Vagina (tissue), 2 donors: ENCODE results near the gene SAMD4A.

Experiments
- POLR2A ChIP-seq, 2 donors: fragments of 450-650 bp; IDR thresholded peaks; one replicate each; pipeline ENCODE4 v1.6.1; 2017; ENCODE audit warnings: antibody characterized with exemption in 2 of 2, mild to moderate bottlenecking in 2 of 2, moderate library complexity in 2 of 2
- POLR2AphosphoS5 ChIP-seq, 2 donors: sonication (generic); formaldehyde crosslinking; IDR thresholded peaks; one replicate each; pipeline ENCODE4 v1.9.0; 2017; ENCODE audit warnings: antibody characterized with exemption in 2 of 2, mild to moderate bottlenecking in 2 of 2, low read depth in 1 of 2; ENCODE audit not compliant: insufficient read depth in 1 of 2
- TF ChIP-seq, protein P1 (sequence below), 3 experiments: fragments of 450-650 bp in 2 of 3; fragments of 200-600 bp in 1 of 3; sonication (generic) in 1 of 3; IDR thresholded peaks; one replicate each; pipeline ENCODE4 v1.5.1; 2017 to 2019; ENCODE audit warnings: antibody characterized with exemption in 3 of 3, mild to moderate bottlenecking in 2 of 3, moderate library complexity in 2 of 3

DNA sequence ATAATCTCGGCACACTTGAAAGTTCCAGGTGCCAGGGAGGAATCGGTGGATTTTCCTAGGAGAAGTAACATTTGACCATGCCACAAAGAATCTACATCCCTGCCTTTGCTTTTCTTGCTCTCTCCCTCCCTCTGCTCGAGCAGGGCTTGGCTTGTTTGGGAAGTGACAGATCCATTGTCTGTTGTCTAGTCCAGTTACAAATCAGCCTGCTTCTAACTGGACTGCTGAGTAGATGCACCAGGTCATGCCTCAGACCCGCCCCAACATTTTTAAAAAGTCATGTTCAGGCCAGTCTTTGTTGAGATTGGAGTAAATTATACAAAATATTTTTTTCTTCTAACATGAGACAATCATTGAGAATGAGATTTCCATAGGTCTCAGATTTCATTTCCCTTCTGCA lies 182.3 kb downstream of the SAMD4A start:
- TF ChIP-seq, protein P1, sequence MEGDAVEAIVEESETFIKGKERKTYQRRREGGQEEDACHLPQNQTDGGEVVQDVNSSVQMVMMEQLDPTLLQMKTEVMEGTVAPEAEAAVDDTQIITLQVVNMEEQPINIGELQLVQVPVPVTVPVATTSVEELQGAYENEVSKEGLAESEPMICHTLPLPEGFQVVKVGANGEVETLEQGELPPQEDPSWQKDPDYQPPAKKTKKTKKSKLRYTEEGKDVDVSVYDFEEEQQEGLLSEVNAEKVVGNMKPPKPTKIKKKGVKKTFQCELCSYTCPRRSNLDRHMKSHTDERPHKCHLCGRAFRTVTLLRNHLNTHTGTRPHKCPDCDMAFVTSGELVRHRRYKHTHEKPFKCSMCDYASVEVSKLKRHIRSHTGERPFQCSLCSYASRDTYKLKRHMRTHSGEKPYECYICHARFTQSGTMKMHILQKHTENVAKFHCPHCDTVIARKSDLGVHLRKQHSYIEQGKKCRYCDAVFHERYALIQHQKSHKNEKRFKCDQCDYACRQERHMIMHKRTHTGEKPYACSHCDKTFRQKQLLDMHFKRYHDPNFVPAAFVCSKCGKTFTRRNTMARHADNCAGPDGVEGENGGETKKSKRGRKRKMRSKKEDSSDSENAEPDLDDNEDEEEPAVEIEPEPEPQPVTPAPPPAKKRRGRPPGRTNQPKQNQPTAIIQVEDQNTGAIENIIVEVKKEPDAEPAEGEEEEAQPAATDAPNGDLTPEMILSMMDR (IDR thresholded peaks at IDR 0.05): no peak
- TF ChIP-seq POLR2A (IDR thresholded peaks at IDR 0.05): no peak
- TF ChIP-seq POLR2AphosphoS5 (IDR thresholded peaks at IDR 0.05; ENCODE audit: insufficient read depth in 1 of 2, low read depth in 1 of 2): no peak
